Right lobe of liver (tissue), 4 donors: ENCODE data around the gene RAB23.

Source experiments
- POLR2A ChIP-seq: fragments of 450-650 bp; IDR thresholded peaks from one replicate; pipeline ENCODE4 v1.6.1; 2017; ENCODE audit warnings: antibody characterized with exemption, mild to moderate bottlenecking
- TF ChIP-seq, protein P1 (sequence below), 4 donors: fragments of 200-600 bp in 3 of 4; fragments of 450-650 bp in 1 of 4; IDR thresholded peaks; one replicate each; pipeline versions ENCODE4 v1.5.1 to v1.8.0; 2016 to 2022; ENCODE audit warnings: antibody characterized with exemption in 4 of 4, mild to moderate bottlenecking in 2 of 4
- donor health status: DM: no; HTN: no; CAD: no.
- donor health status: DM: no; HTN: no; CAD: no.
- donor health status: DM: no; HTN: yes; CAD: no.

DNA sequence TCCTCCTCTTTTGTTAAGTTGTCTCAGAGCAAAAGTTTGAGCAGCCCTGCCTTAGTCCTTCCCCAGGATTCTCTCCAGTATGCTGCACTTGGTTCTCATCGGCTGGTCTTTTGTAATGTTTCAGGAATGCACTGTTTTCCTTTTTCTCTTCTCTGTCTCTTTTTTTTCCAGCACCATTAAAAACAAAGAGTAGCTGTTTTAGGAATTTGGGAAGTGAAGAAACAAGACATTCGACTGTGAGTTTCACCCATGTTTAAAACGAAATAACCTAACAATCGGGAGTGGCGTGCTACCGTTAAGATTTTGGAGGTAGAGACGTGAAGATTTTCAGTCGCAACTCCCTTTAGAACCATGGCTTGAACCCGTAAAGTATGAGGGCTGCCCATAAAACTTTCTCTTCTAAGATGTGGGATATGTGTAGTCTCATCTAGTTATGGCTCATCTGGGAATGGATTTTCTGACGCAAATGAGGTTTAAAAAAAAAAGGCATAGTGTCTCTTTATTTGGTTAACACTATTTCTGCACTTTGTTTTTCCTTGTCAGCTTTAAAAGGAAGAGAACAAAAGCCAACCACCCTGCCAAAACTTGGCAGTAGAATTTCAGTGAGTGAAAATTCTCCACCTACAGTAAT, 35.9 kb upstream of the RAB23 start:
- TF ChIP-seq, protein P1, sequence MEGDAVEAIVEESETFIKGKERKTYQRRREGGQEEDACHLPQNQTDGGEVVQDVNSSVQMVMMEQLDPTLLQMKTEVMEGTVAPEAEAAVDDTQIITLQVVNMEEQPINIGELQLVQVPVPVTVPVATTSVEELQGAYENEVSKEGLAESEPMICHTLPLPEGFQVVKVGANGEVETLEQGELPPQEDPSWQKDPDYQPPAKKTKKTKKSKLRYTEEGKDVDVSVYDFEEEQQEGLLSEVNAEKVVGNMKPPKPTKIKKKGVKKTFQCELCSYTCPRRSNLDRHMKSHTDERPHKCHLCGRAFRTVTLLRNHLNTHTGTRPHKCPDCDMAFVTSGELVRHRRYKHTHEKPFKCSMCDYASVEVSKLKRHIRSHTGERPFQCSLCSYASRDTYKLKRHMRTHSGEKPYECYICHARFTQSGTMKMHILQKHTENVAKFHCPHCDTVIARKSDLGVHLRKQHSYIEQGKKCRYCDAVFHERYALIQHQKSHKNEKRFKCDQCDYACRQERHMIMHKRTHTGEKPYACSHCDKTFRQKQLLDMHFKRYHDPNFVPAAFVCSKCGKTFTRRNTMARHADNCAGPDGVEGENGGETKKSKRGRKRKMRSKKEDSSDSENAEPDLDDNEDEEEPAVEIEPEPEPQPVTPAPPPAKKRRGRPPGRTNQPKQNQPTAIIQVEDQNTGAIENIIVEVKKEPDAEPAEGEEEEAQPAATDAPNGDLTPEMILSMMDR (IDR thresholded peaks at IDR 0.05) = no peak
- no peak for TF ChIP-seq POLR2A
